AG08396 (cell line): ENCODE data around the gene SGCE.
"Not testable (repeated sequence)": the region's sequence is repeated elsewhere in the genome, so short reads cannot be mapped to it uniquely, and the experiment has no call there.

Experiments used
- DNase-seq: peaks from one replicate; pipeline ENCODE4 v3.0.0; 2012; ENCODE audit warnings: low spot score, mixed read lengths

Gene SGCE, protein sequence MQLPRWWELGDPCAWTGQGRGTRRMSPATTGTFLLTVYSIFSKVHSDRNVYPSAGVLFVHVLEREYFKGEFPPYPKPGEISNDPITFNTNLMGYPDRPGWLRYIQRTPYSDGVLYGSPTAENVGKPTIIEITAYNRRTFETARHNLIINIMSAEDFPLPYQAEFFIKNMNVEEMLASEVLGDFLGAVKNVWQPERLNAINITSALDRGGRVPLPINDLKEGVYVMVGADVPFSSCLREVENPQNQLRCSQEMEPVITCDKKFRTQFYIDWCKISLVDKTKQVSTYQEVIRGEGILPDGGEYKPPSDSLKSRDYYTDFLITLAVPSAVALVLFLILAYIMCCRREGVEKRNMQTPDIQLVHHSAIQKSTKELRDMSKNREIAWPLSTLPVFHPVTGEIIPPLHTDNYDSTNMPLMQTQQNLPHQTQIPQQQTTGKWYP

GRCh38 chr7:94655848-94656657, at the start of gene SGCE:
SGCE (minus strand) TSS chr7:94656133; CDS start chr7:94656098, 35 bp downstream.
- DNase-seq = peak; percentile 79

- DNase-seq = not testable (repeated sequence)
Observed at GRCh38 chr7:94705155-94706021, 49.5 kb upstream of the SGCE start.

DNA sequence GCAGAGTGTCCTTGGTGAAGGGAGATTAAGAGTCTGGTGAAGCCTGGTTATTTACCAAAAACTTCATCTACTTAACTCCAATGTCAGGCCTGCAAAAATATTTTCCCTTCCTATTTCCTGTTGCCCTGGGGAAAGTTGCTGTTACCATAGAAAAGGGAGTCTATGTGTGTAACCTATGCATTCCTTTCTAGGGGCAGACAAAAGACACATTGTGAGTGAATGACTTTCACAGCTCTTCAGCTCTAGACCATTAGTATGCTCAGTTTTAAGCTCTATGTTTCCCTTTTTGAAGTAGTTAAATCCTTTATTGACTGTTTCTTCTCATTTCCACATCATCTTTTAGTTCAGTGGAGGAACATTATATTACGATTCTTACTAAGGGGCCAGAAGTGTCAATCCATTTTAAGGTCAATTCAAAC, 45.6 kb upstream of the SGCE start:
- DNase-seq = peak; percentile 26

- DNase-seq = no peak
Observed at GRCh38 chr7:94700926-94701554, 45.1 kb upstream of the SGCE start.

DNA sequence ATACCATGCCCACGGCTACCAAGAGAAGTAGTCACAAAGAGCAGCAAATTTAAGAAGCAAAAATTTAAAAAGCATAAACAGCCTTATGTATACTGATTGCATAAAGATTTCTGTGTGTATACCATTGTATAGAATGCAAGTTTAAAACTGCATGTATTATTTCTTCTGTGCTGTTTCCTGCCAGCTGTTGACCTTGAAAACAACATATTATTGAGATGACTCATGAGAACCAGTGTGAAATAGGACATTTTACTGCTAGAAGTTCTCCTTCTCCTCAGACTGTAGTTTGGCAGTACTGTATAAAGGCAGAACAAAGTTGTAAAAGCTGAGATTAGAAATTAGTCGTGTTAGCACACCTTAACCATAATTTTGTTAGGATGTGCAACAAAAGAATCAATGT, 42.3 kb upstream of the SGCE start:
- peak; percentile 43 for DNase-seq

GRCh38 chr7:94697035-94697974, 41.4 kb upstream of the SGCE start:
- peak; percentile 72 for DNase-seq

DNA sequence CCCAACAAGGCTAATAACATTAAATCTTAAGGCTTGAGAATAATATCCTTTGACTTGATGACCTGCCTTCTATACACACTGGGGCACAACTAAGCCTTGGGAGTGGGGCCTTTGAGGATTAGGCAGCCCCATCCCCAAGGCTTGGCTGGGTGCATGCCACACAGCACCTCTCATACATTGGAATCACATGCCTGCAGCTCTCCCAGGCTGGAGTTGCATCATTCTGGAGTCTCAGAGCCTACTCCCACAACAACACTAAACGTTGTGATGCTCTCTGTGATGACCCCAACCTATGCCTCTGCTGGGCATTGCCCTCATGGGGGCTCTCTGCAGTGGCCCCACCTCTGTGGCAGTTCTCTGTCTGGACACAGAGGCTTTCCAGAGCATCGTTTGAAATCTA, 31.9 kb upstream of the SGCE start:
- DNase-seq = no peak

- DNase-seq = no peak
Observed at GRCh38 chr7:94687076-94687475, 31.1 kb upstream of the SGCE start.

- no peak for DNase-seq
Observed at GRCh38 chr7:94683066-94683465, 27.1 kb upstream of the SGCE start.

DNA sequence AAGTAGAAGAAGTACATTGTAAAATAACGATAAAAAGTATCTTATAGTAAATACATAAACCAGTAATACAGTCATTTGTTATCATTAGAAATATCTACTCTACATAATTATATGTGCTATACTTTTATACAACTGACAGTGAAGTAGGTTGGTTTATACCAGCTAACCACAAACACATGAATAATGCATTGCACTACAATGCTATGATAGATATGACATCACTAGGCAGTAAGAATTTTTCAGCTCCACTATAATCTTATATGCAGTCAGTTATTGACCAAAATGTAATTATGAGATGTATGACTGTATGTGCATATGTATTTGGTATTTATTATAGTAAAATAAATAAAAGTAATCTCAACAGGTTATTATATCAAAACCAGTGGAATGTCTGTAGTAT, 23.4 kb upstream of the SGCE start:
- DNase-seq = no peak

DNA sequence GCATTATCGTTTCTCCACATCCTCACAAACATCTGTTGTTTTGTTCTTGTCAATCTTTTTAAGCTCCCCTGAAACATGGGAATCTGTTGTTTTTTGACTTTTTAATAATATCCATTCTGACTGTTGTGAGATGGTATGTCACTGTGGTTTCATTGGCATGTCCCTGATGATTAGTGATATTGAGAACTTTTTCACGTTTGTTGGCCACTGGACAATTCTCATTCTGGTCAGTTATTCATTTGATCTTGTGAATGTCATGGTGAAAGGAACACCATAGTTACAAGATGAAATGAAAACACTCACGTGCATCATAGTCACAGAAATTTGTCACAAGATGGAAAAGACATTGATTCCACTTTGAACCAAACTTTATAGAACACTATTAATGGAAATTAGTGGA, 20.5 kb upstream of the SGCE start:
- DNase-seq = no peak

DNA sequence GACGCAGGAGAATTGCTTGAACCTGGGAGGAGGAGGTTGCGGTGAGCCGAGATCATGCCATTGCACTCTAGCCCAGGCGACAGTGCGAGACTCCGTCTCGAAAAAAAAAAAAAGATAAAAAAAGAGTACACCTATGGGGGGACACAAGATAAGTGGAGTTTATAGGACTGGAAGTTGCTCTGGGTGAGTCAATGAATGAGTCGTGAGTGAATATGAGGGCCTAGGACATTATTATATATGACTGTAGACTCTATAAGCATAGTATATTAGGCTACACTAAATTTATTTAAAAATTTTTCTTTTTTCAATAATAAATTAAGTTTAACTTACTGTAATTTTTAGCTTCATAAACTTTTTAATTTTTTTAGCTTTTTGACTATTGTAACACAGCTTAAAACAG, 19.4 kb upstream of the SGCE start:
- DNase-seq = no peak

- no peak for DNase-seq
Observed at GRCh38 chr7:94671444-94672235, 15.7 kb upstream of the SGCE start.

DNA sequence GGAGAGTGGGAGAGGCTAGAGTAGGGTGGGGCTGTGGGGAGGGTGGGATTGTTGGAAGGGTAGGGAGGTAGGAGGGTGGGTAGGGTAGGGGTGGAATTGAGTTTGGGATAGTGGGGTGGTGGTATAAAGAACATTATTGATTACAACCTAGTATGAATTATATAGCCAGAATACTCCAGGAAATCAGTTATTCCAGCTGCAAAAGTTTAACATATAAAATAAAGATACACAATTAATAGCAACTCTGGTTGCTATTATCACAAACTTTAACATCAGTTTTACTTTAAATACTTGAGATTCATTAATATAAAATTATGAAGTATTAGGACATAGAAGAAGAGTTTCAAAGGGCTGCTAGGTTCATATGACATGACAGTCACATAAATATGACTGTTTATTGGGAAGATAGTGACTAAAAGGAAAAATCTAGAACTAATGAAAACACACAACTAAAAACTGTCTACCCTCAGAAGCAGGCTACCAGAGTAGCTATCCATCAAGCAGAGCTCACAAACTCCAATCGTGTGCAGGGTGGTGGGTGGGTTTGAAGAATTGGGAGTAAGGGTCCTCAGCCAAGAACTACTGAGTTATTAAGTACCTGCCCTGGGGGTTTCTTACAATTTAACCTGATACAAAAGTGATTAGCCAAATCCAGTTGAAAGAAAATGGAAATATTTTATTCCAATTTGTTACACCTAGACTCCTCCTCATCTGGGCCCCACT, 14.0 kb upstream of the SGCE start:
- no peak for DNase-seq

- no peak for DNase-seq
Observed at GRCh38 chr7:94666879-94667587, 11.1 kb upstream of the SGCE start.

GRCh38 chr7:94665426-94665825, 9.5 kb upstream of the SGCE start:
- DNase-seq = no peak

DNA sequence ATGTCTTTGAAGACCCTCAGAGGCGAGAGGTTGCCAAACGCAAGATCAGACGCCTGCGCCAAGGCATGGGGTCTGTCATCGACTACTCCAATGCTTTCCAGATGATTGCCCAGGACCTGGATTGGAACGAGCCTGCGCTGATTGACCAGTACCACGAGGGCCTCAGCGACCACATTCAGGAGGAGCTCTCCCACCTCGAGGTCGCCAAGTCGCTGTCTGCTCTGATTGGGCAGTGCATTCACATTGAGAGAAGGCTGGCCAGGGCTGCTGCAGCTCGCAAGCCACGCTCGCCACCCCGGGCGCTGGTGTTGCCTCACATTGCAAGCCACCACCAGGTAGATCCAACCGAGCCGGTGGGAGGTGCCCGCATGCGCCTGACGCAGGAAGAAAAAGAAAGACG, 8.1 kb upstream of the SGCE start:
- no peak for DNase-seq

- no peak for DNase-seq
Observed at GRCh38 chr7:94662548-94662947, 6.6 kb upstream of the SGCE start.
